Fibroblast of lung (primary cell): ENCODE measurements around the gene ARHGAP10. TPM values are rescaled to one million over a fixed set of nuclear protein-coding genes. Genes with fewer than 3 reads are reported as not detected.

Experiments used
- DNase-seq, 2 donors: peaks; one replicate each; pipeline versions ENCODE4 v3.0.0 to v3.0.0-alpha.2; 2010; ENCODE audit warnings: low read depth in 2 of 2
- H2AFZ ChIP-seq: 2 replicates; pipeline ENCODE4 v1.5.1; 2012; ENCODE audit warnings: low read length, control low read depth, inconsistent platforms
- H3K27ac ChIP-seq: 2 replicates; pipeline ENCODE4 v1.5.1; 2011; ENCODE audit warnings: low read length, control low read depth; ENCODE audit not compliant: insufficient read depth
- H3K27me3 ChIP-seq: 2 replicates; pipeline ENCODE4 v1.5.1; 2011; ENCODE audit warnings: mild to moderate bottlenecking, low read length; ENCODE audit not compliant: control insufficient read depth, insufficient read depth
- H3K36me3 ChIP-seq: 2 replicates; pipeline ENCODE4 v1.5.1; 2011; ENCODE audit warnings: low read length; ENCODE audit not compliant: control insufficient read depth, insufficient read depth
- H3K4me1 ChIP-seq: 2 replicates; pipeline ENCODE4 v1.5.1; 2011; ENCODE audit warnings: low read length; ENCODE audit not compliant: control insufficient read depth, insufficient read depth; ENCODE audit errors: extremely low read depth
- H3K4me2 ChIP-seq: 2 replicates; pipeline ENCODE4 v1.5.1; 2011; ENCODE audit warnings: low read length, control low read depth; ENCODE audit not compliant: insufficient read depth; ENCODE audit errors: extremely low read depth
- H3K4me3 ChIP-seq, 4 experiments: fragments of 200-600 bp in 1 of 4; sonication (generic) in 1 of 4; replicated peaks in 1 of 4; 2 replicates each; pipeline ENCODE4 v1.5.1; 2011 to 2016; ENCODE audit warnings: low read length in 4 of 4, low read depth in 3 of 4, mild to moderate bottlenecking in 3 of 4, control low read depth in 2 of 4, inconsistent platforms in 1 of 4, mixed read lengths in 1 of 4; ENCODE audit not compliant: insufficient read depth in 1 of 4; ENCODE audit errors: control extremely low read depth in 1 of 4
- H3K79me2 ChIP-seq: 2 replicates; pipeline ENCODE4 v1.5.1; 2012; ENCODE audit warnings: mild to moderate bottlenecking, low read length, inconsistent platforms; ENCODE audit not compliant: control insufficient read depth, insufficient read depth
- H3K9ac ChIP-seq: 2 replicates; pipeline ENCODE4 v1.5.1; 2011; ENCODE audit warnings: mild to moderate bottlenecking, low read length, control low read depth; ENCODE audit not compliant: insufficient read depth
- H3K9me3 ChIP-seq: 2 replicates; pipeline ENCODE4 v1.5.1; 2012; ENCODE audit warnings: low read depth, low read length; ENCODE audit not compliant: control insufficient read depth, insufficient read depth
- H4K20me1 ChIP-seq: 2 replicates; pipeline ENCODE4 v1.5.1; 2011; ENCODE audit warnings: low read length; ENCODE audit not compliant: control insufficient read depth, insufficient read depth; ENCODE audit errors: extremely low read depth
- CTCF ChIP-seq, 2 donors: IDR thresholded peaks in 1 of 2; conservative IDR thresholded peaks in 1 of 2; 1 replicate in 1 of 2; 2 replicates in 1 of 2; pipeline ENCODE4 v1.5.1; 2011 to 2012; ENCODE audit warnings: low read length in 2 of 2, control low read depth in 1 of 2, inconsistent platforms in 1 of 2, low read depth in 1 of 2, mild to moderate bottlenecking in 1 of 2
- EZH2 ChIP-seq: IDR thresholded peaks from 2 replicates; pipeline ENCODE4 v1.5.1; 2012; ENCODE audit warnings: low read length, control low read depth, mild to moderate bottlenecking; ENCODE audit errors: missing control alignments
- polyA plus RNA-seq, 2 donors: library from polyadenylated mRNA; depleted of rRNA in 1 of 2; stranded (reverse) in 1 of 2; unstranded in 1 of 2; fragments of >200 nt; gene quantifications; 2 replicates each; pipeline ENCODE4 v1.2.1, GENCODE V29; 2011 to 2012; ENCODE audit warnings: missing spikeins in 1 of 2
- total RNA-seq: library from RNA; depleted of rRNA; stranded (reverse); fragments of >200 nt; gene quantifications from 2 replicates; pipeline ENCODE4 v1.2.1, GENCODE V29; 2014

ARHGAP10 gene
- total and polyA plus RNA-seq, 2 donors (not counting 1 experiment from before 2014, with no cell fraction given), result 21.6 to 35.8 TPM

- TF ChIP-seq CTCF (conservative IDR thresholded peaks at IDR 0.05 in 1 of 2, IDR thresholded peaks at IDR 0.05 in 1 of 2; ENCODE audit: low read depth in 1 of 2, low read length in 2 of 2), result no peak
- no peak for TF ChIP-seq EZH2
- peak; percentile 78 to 90 for DNase-seq
- no peaks in the 10 kb centered on the region for H3K36me3 ChIP-seq
- peak overlapping the region; percentile 81 for H3K27ac ChIP-seq
- no peak overlapping the region for H3K9ac ChIP-seq
- H3K4me1 ChIP-seq, result peaks cover 17% of the 10 kb centered on the region
- H4K20me1 ChIP-seq, result no peaks in the 10 kb centered on the region
- H2AFZ ChIP-seq, result no peak overlapping the region
- H3K27me3 ChIP-seq, result no peaks in the 10 kb centered on the region
- peaks cover 7% of the 10 kb centered on the region for H3K79me2 ChIP-seq
- no peak overlapping the region for H3K4me3 ChIP-seq
- peak overlapping the region; percentile 64 for H3K4me2 ChIP-seq
- H3K9me3 ChIP-seq, result no peaks in the 10 kb centered on the region
These were observed 99.8 kb downstream of the ARHGAP10 start for GRCh38 chr4:147831551-147832171.

- peak; percentile 51 to 55 for DNase-seq
- H2AFZ ChIP-seq, result no peak overlapping the region
- H3K36me3 ChIP-seq, result no peaks in the 10 kb centered on the region
- no peaks in the 10 kb centered on the region for H3K9me3 ChIP-seq
- H3K27ac ChIP-seq, result no peak overlapping the region
- H3K4me1 ChIP-seq, result peaks cover 17% of the 10 kb centered on the region
- TF ChIP-seq CTCF (conservative IDR thresholded peaks at IDR 0.05 in 1 of 2, IDR thresholded peaks at IDR 0.05 in 1 of 2; ENCODE audit: low read depth in 1 of 2, low read length in 2 of 2) (no peak), EZH2 (no peak)
- H3K79me2 ChIP-seq, result peaks cover 7% of the 10 kb centered on the region
- H3K4me2 ChIP-seq, result no peak overlapping the region
- no peaks in the 10 kb centered on the region for H4K20me1 ChIP-seq
- no peaks in the 10 kb centered on the region for H3K27me3 ChIP-seq
- no peak overlapping the region for H3K9ac ChIP-seq
- no peak overlapping the region for H3K4me3 ChIP-seq
These were observed 101.4 kb downstream of the ARHGAP10 start for GRCh38 chr4:147833254-147833653.

- Histone ChIP-seq H3K4me2 (no peak overlapping the region), H3K27ac (no peak overlapping the region), H3K4me3 (no peak overlapping the region), H2AFZ (no peak overlapping the region), H3K4me1 (peaks cover 17% of the 10 kb centered on the region), H3K36me3 (no peaks in the 10 kb centered on the region), H3K79me2 (peaks cover 7% of the 10 kb centered on the region), H3K27me3 (no peaks in the 10 kb centered on the region), H3K9ac (no peak overlapping the region), H4K20me1 (no peaks in the 10 kb centered on the region), H3K9me3 (no peaks in the 10 kb centered on the region)
- TF ChIP-seq CTCF (conservative IDR thresholded peaks at IDR 0.05 in 1 of 2, IDR thresholded peaks at IDR 0.05 in 1 of 2; ENCODE audit: low read depth in 1 of 2, low read length in 2 of 2) (no peak), EZH2 (no peak)
- no peak for DNase-seq
These were observed 101.9 kb downstream of the ARHGAP10 start for GRCh38 chr4:147833741-147834140.
